HG03280 (cell line): ENCODE measurements around the gene TRIM40.
"Not testable (repeated sequence)": the region's sequence is repeated elsewhere in the genome, so short reads cannot be mapped to it uniquely, and the experiment has no call there.

Experiments used
- ATAC-seq: cut with Tn5 transposase; IDR thresholded peaks from one replicate; pipeline ENCODE4 v1.9.1; 2021; ENCODE audit warnings: mild to moderate bottlenecking, moderate library complexity; ENCODE audit not compliant: unreplicated experiment

TRIM40 gene

DNA sequence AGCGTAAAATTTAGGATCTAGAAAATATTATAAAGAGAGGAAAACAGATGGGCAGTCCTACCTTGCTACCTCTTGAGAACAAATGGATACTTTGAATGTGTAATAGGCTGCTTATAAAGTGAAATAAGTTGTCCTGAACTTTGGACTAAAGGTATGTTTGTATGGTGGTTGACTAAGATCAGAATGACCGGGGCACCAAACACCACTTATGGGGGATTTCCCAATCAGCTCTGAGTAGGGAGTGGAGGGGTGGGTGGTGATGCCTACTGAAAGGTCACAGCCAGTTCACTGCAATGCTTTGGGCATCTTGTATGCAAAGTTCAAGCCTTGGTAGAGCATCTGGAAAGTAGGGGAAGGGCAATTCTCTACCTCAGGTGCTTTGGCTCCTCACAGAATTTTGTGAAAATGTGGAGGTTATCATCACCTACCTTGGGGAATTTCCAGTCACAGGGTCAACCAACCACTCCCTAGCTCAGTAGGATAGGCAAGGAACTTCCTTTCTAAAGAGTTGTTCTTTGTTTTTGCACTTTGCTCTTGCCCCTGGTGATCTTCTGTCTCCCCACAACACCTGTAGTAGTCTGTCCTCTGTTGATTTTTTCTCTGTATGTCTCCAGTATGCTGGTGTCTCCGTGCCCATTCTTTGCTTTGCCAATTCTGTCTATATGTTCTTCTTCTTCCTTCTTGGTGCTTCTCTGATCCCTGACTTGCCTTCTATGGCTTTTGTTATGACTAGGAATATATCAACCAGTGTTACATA is 22.8 kb upstream of the TRIM40 start, which contains the start of gene TRIM31:
Gene TRIM31 (minus strand): TSS at position 88 of the 757 bp plus-strand sequence. CDS start 285 bp downstream, outside the sequence.
- ATAC-seq, result no peak

DNA sequence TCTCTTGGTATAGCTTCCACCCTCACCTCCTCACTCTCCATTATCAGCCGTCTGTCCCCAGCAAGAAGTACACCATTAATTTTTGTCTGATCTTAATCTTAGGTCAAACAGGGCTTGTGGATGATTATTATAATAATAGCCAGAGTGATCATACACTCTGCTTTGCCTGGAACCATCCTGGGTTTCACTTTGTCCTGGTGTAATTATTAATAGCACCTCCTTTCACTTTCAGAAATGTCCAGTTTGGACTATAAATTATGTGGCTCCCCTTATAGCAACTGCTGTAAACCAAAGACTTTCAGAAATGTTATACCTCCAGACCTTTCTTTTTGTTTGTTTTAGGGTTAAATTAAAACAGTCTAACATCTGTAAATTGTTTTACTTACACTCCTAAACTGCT is 22.1 kb upstream of the TRIM40 start:
- no peak for ATAC-seq

DNA sequence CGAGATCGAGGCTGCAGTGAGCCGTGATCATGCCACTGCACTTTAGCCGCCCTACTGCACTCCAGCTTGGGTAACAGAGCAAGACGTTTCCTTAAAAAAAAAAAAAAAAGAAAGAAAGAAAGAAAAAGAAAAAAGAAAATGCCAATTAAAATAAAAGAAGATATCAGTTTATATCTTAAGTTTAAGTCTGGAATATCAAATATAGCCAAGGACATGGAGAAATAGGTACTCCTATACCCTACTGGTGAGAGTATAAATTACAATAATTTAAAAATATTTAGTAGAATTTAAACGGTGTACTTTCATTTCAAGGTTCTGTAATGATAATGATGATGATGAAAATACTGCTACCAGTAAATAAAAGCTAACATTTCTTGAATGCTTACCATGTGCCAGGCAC is 19.2 kb upstream of the TRIM40 start:
- no peak for ATAC-seq

- not testable (repeated sequence) for ATAC-seq
Measured at GRCh38 chr6:30118691-30119090, 17.2 kb upstream of the TRIM40 start.

DNA sequence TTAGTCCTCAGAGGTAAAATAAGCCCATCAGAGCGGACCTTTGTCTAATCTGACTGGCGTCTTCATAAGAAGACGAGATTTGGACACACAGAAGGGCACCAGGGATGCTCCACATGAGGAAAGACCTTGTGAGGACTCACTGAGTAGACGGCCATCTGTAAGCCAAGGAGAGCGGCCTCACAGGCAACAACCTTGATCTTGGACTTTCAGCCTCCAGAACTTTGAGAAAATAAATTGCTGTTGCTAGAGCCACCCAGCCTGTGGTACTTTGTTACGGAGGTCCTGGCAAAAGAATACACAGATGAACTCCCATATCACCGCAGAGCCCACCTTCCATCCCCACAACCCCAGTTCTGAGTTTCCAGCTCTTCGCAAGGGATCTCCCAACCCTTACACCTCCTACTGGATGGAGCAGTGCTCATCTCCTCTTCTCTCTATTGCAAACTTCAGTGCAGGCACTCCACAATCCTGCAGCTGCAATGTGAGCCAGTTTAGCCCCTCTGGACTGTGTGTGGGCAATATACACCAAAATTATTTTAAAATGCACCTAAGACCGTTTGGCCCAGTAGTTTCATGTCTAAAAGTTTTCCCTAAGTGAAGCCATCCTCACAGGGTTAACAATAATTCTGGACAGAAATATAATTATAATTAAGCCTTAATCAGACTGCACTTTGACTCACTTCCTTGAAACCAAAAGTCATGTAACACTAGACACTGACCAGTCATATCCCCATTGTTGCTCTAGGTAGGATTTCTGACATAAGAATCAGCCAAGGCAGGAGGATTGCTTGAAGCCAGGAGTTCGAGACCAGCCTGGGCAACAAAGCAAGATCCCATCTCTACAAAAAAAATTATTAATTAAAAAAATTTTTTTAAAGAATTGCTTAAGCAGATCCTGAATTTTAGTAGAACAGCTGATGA is 14.2 kb upstream of the TRIM40 start:
- ATAC-seq, result no peak

DNA sequence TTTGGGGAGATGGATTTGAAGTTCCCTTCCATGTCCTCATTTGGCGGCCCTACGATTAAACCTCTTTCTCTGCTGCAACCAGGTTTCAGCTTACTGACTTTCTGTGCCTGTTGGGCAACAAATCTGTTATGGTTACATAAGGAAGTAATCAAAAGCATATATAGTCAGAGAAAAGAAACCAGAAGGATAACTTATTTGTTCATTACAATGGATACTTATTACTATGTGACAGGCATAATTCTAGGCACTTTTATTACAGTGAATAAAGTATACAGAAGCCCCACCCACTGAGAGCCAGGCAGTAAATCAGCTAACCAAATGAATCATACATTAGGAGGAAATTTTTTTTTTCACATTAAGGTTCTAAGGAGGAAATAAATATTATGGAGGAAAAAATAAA is 13.4 kb upstream of the TRIM40 start:
- ATAC-seq, result no peak

DNA sequence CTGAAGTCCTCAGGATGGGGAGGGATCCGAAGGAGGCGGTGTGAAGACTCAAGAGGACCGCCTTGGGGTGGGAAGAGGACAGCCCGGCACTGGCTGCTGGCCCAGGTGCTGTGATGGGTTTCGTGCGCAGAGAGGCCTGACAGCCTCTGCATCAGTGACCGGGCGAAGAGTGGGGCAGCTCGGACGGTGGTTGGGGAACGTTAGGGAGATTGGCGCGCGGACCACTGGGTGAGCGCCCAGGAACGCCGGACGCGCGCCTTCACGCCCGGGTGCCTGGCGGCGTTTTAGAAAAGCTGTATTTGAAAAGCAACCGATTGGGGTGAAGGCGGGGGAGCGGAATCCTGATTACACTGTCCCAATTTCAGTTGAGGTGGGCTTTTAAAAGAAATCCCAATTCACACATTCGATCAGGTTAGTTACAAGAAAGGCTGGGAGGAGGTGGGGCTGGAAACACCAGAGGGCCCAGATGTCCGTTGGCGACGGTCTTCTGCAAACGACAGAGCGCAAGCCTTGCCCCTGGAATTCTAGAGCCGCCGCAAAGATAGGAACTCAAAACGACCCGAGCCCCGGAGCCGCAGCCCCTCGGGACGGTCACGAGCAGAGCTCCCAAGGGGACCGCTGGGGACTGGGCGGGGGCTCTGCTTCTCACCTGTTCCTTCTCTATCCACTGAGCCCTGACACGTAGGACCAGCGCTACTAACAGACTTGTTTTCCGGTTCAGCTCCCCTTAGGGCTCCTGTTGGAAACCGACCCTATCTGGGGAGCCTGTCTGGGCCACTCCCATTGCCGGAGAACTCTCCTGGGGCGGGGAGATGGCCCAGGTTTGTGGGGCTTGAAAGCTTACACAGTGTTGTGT is 8.5 kb upstream of the TRIM40 start:
- no peak for ATAC-seq

- ATAC-seq, result no peak
Measured at GRCh38 chr6:30129265-30130178, 6.4 kb upstream of the TRIM40 start.

DNA sequence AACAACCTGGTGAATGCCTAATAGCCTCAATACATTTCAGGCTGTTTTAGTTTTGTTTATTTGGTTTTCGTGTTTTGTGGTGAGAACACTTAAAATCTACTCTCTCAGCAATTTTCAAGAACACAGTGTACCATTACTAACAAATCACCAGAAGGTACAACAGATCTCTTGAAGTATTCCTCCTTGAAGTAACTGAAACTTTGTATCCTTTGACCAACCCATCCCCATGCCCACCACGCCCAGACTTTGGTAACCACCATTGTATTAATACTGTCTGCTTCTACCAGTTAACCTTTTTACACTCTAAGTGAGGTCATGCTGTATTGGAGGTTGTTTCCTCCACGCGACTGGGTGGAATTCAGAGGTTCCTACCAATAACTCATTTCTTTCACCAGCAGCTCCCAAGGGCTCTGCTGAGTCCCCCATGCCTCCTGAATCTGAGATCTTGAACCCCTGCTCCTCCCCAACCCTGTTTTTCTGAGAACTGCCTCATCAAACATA is 5.7 kb upstream of the TRIM40 start:
- no peak for ATAC-seq

GRCh38 chr6:30130887-30131862 is 4.8 kb upstream of the TRIM40 start:
- ATAC-seq, result peak; percentile 86

DNA sequence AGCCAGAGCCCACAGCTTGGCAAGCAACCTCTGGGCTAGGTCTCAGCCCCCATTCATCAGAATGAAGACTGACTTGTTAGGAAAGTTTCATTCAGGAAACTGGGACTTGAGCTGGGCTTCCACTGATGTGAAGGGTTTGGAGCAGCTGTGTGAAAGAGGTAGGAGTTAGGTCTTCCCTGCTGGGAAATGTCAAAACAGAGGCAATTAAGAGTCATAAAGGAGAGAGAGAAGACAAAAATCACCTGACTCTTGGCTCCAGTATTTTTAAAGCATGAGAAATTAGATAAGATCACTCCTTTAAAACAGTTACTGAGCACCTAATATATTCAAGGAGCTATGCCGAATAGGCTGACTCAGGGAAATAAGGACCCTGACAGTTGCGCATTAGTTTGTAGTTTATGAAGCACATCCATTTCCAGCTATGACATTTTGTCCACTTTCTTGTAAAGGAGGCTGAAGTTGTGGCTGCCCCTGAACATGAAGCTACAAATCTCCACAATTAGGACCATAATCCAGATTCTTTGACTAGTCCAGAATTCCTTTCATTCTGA is 3.9 kb upstream of the TRIM40 start:
- no peak for ATAC-seq

DNA sequence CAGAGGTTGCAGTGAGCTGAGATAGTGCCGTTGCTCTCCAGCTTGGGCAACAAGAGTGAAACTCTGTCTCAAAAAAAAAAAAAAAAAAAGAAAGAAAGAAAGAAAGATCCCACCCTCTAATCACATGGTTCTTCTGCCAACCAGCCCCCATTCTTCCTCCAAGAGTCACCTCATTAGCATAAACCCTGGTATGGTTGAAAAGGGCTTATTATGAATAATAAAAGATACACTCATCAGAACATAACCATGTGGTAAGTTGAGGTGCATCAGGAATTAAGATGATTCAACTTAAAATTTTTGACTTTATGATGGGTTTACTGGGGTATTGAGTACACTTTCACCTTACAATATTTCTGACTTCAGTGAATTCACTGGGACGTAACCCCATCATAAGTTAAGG is 793 bp upstream of the TRIM40 start:
- no peak for ATAC-seq

GRCh38 chr6:30136570-30137286 is 788 bp downstream of the TRIM40 start:
- ATAC-seq, result no peak

DNA sequence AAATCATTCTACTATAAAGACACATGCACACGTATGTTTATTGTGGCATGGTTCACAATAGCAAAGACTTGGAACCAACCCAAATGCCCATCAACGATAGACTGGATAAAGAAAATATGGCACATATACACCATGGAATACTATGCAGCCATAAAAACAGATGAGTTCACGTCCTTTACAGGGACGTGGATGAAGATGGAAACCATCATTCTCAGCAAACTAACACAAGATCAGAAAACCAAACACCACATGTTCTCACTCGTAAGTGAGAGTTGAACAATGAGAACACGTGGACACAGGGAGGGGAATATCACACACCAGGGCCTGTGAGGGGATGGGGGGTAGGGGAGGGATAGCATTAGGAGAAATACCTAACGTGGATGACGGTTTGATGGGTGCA is 4.3 kb downstream of the TRIM40 start:
- ATAC-seq, result not testable (repeated sequence)

- ATAC-seq, result no peak
Measured at GRCh38 chr6:30142665-30143064, 6.7 kb downstream of the TRIM40 start.

- ATAC-seq, result no peak
Measured at GRCh38 chr6:30143780-30144179, 7.8 kb downstream of the TRIM40 start.

GRCh38 chr6:30144811-30145210 is 8.9 kb downstream of the TRIM40 start:
- ATAC-seq, result no peak

DNA sequence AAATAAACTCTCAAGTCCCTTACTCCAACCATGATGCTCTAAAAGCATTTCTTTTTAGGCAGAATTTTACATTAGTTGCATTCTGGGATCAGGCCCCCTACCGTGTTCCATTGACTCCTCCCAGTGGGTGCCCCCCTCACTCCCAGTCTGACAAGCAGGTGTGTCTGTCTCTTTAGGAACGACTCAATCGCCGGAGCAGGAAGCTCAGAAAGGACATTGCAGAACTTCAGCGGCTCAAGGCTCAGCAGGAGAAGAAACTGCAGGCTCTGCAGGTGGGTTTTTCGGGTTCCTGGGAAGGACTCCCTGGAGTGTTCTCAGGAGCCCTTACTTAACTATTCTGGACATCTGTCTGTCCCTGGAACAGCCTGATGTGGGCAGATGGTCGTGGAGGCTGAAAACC is 9.9 kb downstream of the TRIM40 start:
- ATAC-seq, result no peak
